GM12872 (cell line): Measurements from ENCODE around the gene AOAH.

Experiments used
- CTCF ChIP-seq: IDR thresholded peaks from 3 replicates; pipeline ENCODE4 v1.5.1; 2011; ENCODE audit warnings: low read depth, mild to moderate bottlenecking, low read length, moderate library complexity; ENCODE audit not compliant: insufficient read depth

AOAH gene

GRCh38 chr7:36573066-36573465, 151.2 kb downstream of the AOAH start:
- no peak for TF ChIP-seq CTCF

DNA sequence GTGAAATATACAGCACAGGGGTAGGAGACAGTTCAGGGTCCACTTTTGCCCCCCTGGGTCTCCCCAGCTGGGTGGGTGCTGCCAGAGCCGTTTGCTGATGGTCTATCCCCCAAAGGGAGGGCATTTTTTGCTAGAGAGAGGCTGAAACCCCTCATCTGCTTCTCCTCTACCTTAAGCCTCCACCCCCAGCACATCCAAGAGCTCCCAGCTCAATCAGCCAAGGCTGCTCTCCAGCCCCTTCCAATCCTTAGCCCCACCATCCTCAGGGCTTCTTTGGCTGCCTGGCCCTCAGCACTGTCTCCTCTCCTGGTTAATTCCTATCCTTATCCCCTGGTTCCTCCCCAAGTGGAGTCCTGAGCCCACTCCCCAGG, 153.1 kb downstream of the AOAH start:
- no peak for TF ChIP-seq CTCF

DNA sequence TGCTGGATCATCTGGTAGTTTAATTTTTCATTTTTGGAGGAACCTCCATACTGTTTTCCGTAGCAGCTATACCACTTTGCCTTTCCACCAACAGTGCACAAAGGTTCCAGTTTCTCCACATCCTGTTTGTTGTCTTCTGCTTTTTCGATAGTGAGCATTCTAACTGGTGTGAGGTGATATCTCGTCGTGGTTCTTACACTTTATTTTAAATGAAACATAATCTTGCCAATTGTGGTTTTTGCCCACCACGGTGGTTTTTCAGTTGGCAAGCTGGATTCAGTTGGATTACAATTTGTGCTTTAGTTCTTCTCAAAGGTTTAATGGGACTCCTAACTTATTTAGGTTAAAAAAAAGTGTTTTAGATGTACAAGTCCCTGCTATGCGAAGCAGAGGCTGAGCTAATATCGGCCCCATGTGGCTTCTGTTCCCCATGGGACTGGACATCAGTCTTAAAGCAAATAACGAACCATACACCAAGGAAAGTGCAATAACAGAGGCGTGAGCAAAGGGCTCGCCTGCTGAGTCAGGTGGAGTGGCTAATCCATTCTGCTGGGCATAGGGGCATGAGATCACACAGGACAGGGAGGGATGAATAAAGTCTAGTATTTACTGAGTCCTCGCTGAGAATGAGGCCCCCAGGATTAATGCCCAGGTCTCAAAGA, 153.6 kb downstream of the AOAH start:
- no peak for TF ChIP-seq CTCF

DNA sequence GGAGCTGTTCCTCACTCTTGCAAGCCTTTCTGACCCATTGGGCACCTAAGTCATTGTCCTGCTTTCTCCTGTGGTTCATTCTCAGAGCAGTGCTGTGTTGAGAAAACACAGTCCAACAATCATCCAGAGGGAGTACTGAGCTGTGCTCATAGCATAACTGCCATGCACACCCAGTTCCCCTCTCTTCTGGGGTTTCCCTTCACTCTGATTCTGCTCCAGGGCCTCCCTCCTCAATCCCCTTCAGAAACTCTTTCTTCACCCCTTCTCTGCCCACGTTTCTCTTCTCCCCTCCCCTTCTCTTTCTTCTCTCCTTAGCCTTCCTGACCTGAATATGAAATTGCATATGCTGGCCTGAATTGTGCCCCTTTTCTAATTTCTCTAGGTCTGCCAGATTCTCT, 155.8 kb downstream of the AOAH start:
- no peak for TF ChIP-seq CTCF

DNA sequence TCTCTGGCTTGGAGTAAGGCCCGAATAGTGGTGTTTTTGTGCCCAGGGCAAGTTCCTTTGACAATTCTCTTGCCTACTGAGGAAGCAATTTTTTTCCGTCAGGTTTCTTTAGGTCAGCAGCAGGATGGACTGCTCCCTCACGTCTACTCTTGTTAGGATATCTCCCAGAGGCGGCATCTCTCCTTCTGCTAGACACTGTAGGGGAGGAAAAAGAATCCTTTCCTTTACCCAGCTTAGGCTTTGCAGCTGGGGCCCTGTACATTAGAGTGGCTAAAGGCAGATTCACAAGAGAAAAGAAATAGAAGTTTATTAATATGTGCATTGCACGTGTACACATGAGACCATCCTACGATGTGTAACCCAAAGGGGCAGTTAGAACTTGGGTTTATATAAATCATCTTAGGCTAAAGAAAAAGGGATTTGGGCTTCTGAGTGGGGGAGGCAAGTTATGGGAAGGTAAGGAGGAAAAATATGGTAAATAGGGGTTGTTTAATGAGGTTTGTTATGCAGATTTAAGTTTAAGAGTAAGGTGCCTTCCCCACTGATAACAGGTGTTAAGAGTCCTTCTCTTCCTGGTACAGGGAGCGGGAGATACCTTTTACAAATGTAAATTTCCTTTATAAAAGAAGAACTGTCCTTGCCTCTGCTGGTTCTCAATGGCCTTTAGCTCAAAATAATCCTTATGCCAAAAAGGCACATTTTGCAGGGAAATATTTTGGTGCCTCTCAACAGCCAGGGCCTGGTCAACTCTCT, 156.4 kb downstream of the AOAH start:
- no peak for TF ChIP-seq CTCF

- no peak for TF ChIP-seq CTCF
Observed at GRCh38 chr7:36565792-36566356, 158.4 kb downstream of the AOAH start.

- TF ChIP-seq CTCF, result no peak
Observed at GRCh38 chr7:36564489-36564888, 159.8 kb downstream of the AOAH start.
